CD8-positive, alpha-beta memory T cell (primary cell): ENCODE data around the gene ANK2. TPM values are rescaled to one million over a fixed set of nuclear protein-coding genes. Genes with fewer than 3 reads are reported as not detected.
"Not testable (repeated sequence)": the region's sequence is repeated elsewhere in the genome, so short reads cannot be mapped to it uniquely, and the experiment has no call there.

Source experiments
- CTCF ChIA-PET: fragments of 350-600 bp; sonication (Branson Sonifier 250); formaldehyde crosslinking; loops from one replicate; lab custom pipeline; 2021; ENCODE audit warnings: antibody characterized with exemption; lab: Charles Lee
- POLR2A ChIA-PET: fragments of 350-600 bp; sonication (Branson Sonifier 250); formaldehyde crosslinking; loops from one replicate; lab custom pipeline; 2021; ENCODE audit warnings: antibody characterized with exemption; lab: Charles Lee
- DNase-seq, 5 donors: peaks; one replicate each; pipeline versions ENCODE4 v3.0.0 to v3.0.0-alpha.2; 2020 to 2022; ENCODE audit warnings: mixed read lengths in 1 of 5
- H3K27ac ChIP-seq: one replicate; pipeline ENCODE4 v1.7.0; 2013; ENCODE audit warnings: low read depth, mild to moderate bottlenecking, low read length, moderate library complexity
- H3K27me3 ChIP-seq: 2 replicates; pipeline ENCODE4 v1.7.0; 2013; ENCODE audit warnings: low read length, mild to moderate bottlenecking; ENCODE audit not compliant: insufficient read depth, poor library complexity, severe bottlenecking
- H3K36me3 ChIP-seq: 2 replicates; pipeline ENCODE4 v1.7.0; 2013; ENCODE audit warnings: mild to moderate bottlenecking, low read length, moderate library complexity; ENCODE audit not compliant: insufficient read depth
- H3K4me1 ChIP-seq: 2 replicates; pipeline ENCODE4 v1.7.0; 2013; ENCODE audit warnings: mild to moderate bottlenecking, low read length, moderate library complexity; ENCODE audit not compliant: insufficient read depth
- H3K4me3 ChIP-seq: 2 replicates; pipeline ENCODE4 v1.7.0; 2013; ENCODE audit warnings: mild to moderate bottlenecking, low read length
- H3K9me3 ChIP-seq: 2 replicates; pipeline ENCODE4 v1.7.0; 2013; ENCODE audit warnings: mild to moderate bottlenecking, low read length
- H3K27ac Mint-ChIP-seq, 8 donors: one replicate each; pipeline ENCODE4 v1.8.0; 2020 to 2021; ENCODE audit warnings: mixed read lengths in 8 of 8, mild to moderate bottlenecking in 6 of 8, inconsistent platforms in 3 of 8, moderate library complexity in 3 of 8
- H3K27me3 Mint-ChIP-seq, 2 donors: one replicate each; pipeline ENCODE4 v1.8.0; 2020 to 2021; ENCODE audit warnings: mixed read lengths in 2 of 2, mild to moderate bottlenecking in 1 of 2, moderate library complexity in 1 of 2
- H3K36me3 Mint-ChIP-seq, 3 donors: one replicate each; pipeline ENCODE4 v1.8.0; 2020 to 2021; ENCODE audit warnings: mixed read lengths in 3 of 3, inconsistent platforms in 1 of 3, mild to moderate bottlenecking in 1 of 3
- H3K4me1 Mint-ChIP-seq, 3 donors: one replicate each; pipeline ENCODE4 v1.8.0; 2020 to 2021; ENCODE audit warnings: mixed read lengths in 3 of 3, inconsistent platforms in 1 of 3, mild to moderate bottlenecking in 1 of 3
- H3K4me3 Mint-ChIP-seq, 7 donors: one replicate each; pipeline ENCODE4 v1.8.0; 2020 to 2021; ENCODE audit warnings: mixed read lengths in 7 of 7, mild to moderate bottlenecking in 6 of 7, moderate library complexity in 4 of 7, inconsistent platforms in 2 of 7
- H3K9me3 Mint-ChIP-seq, 5 donors: one replicate each; pipeline ENCODE4 v1.8.0; 2020 to 2022; ENCODE audit warnings: mixed read lengths in 5 of 5, mild to moderate bottlenecking in 3 of 5, moderate library complexity in 2 of 5, inconsistent platforms in 1 of 5
- polyA plus RNA-seq: library from polyadenylated mRNA; unstranded; fragments of 300-500 nt; fragmentation: Illumina TruSeq; gene quantifications from one replicate; pipeline ENCODE4 v1.2.3, GENCODE V29; 2021
- total RNA-seq, 2 experiments: library from RNA; stranded (reverse); gene quantifications; one replicate each; pipeline ENCODE4 v1.2.3, GENCODE V29; 2021

ANK2 gene
- total and polyA plus RNA-seq, 3 experiments from 2014 or later, result 0.26 to 0.80 TPM; not detected in 1

GRCh38 chr4:113243312-113243711 lies 193.9 kb downstream of the ANK2 start:
- no peak overlapping the region for H3K27ac Mint-ChIP-seq
- no peaks in the 10 kb centered on the region for H3K36me3 Mint-ChIP-seq
- H3K27me3 ChIP-seq, result no peaks in the 10 kb centered on the region
- POLR2A ChIA-PET, result no interaction called here
- H3K4me3 Mint-ChIP-seq, result no peak overlapping the region
- H3K4me1 Mint-ChIP-seq, result no peaks in the 10 kb centered on the region
- H3K9me3 ChIP-seq, result no peaks in the 10 kb centered on the region
- peaks cover 0 to 9% (median 4%) of the 10 kb centered on the region in 5 donors for H3K9me3 Mint-ChIP-seq
- CTCF ChIA-PET, result no interaction called here
- DNase-seq, result no peak
- H3K27ac ChIP-seq, result no peak overlapping the region
- H3K27me3 Mint-ChIP-seq, result peaks cover 1 to 4% of the 10 kb centered on the region in 2 donors
- no peak overlapping the region for H3K4me3 ChIP-seq
- H3K4me1 ChIP-seq, result no peaks in the 10 kb centered on the region
- H3K36me3 ChIP-seq, result no peaks in the 10 kb centered on the region

GRCh38 chr4:113244747-113245146 lies 195.3 kb downstream of the ANK2 start:
- H3K9me3 ChIP-seq, H3K9me3 Mint-ChIP-seq, H3K4me3 Mint-ChIP-seq, H3K27ac Mint-ChIP-seq, H3K36me3 Mint-ChIP-seq, CTCF ChIA-PET, H3K27me3 ChIP-seq, H3K27ac ChIP-seq, H3K36me3 ChIP-seq, H3K4me1 Mint-ChIP-seq, DNase-seq, POLR2A ChIA-PET, H3K4me3 ChIP-seq, H3K4me1 ChIP-seq, H3K27me3 Mint-ChIP-seq: not testable (repeated sequence)

- Histone ChIP-seq H3K4me3 (no peak overlapping the region), H3K27ac (no peak overlapping the region), H3K4me1 (no peaks in the 10 kb centered on the region), H3K36me3 (no peaks in the 10 kb centered on the region), H3K9me3 (no peaks in the 10 kb centered on the region), H3K27me3 (no peaks in the 10 kb centered on the region)
- peaks cover 0 to 4% of the 10 kb centered on the region in 2 donors for H3K27me3 Mint-ChIP-seq
- H3K4me3 Mint-ChIP-seq, result no peak overlapping the region
- ChIA-PET CTCF (no interaction called here), POLR2A (no interaction called here)
- no peaks in the 10 kb centered on the region for H3K4me1 Mint-ChIP-seq
- H3K9me3 Mint-ChIP-seq, result peaks cover 0 to 9% (median 4%) of the 10 kb centered on the region in 5 donors
- H3K27ac Mint-ChIP-seq, result no peak overlapping the region
- H3K36me3 Mint-ChIP-seq, result no peaks in the 10 kb centered on the region
- no peak for DNase-seq
These were observed 198.9 kb downstream of the ANK2 start for GRCh38 chr4:113248320-113248719.

GRCh38 chr4:113255628-113256027 lies 206.2 kb downstream of the ANK2 start:
- ChIA-PET POLR2A (no interaction called here), CTCF (no interaction called here)
- H3K4me3 Mint-ChIP-seq, result no peak overlapping the region
- Histone ChIP-seq H3K4me3 (no peak overlapping the region), H3K9me3 (no peaks in the 10 kb centered on the region), H3K36me3 (no peaks in the 10 kb centered on the region), H3K4me1 (no peaks in the 10 kb centered on the region), H3K27me3 (peaks cover 4% of the 10 kb centered on the region), H3K27ac (no peak overlapping the region)
- H3K27me3 Mint-ChIP-seq, result peaks cover 0 to 4% of the 10 kb centered on the region in 2 donors
- no peaks in the 10 kb centered on the region for H3K4me1 Mint-ChIP-seq
- no peak for DNase-seq
- no peak overlapping the region for H3K27ac Mint-ChIP-seq
- no peaks in the 10 kb centered on the region for H3K9me3 Mint-ChIP-seq
- H3K36me3 Mint-ChIP-seq, result no peaks in the 10 kb centered on the region

- Histone ChIP-seq H3K4me1 (no peaks in the 10 kb centered on the region), H3K27ac (no peak overlapping the region), H3K27me3 (peaks cover 4% of the 10 kb centered on the region), H3K36me3 (no peaks in the 10 kb centered on the region), H3K4me3 (no peak overlapping the region), H3K9me3 (no peaks in the 10 kb centered on the region)
- Mint-ChIP-seq H3K4me3 (no peak overlapping the region), H3K36me3 (no peaks in the 10 kb centered on the region), H3K9me3 (no peaks in the 10 kb centered on the region), H3K27me3 (peaks cover 0 to 4% of the 10 kb centered on the region in 2 donors), H3K4me1 (no peaks in the 10 kb centered on the region), H3K27ac (no peak overlapping the region)
- ChIA-PET CTCF (no interaction called here), POLR2A (no interaction called here)
- DNase-seq, result no peak
These were observed 207.5 kb downstream of the ANK2 start for GRCh38 chr4:113256946-113257345.

GRCh38 chr4:113260688-113261087 lies 211.2 kb downstream of the ANK2 start:
- DNase-seq, result no peak
- Mint-ChIP-seq H3K27ac (no peak overlapping the region), H3K4me1 (no peaks in the 10 kb centered on the region), H3K4me3 (no peak overlapping the region), H3K27me3 (peaks cover 0 to 3% of the 10 kb centered on the region in 2 donors), H3K9me3 (no peaks in the 10 kb centered on the region), H3K36me3 (no peaks in the 10 kb centered on the region)
- Histone ChIP-seq H3K4me1 (no peaks in the 10 kb centered on the region), H3K36me3 (no peaks in the 10 kb centered on the region), H3K4me3 (no peak overlapping the region), H3K27ac (no peak overlapping the region), H3K9me3 (no peaks in the 10 kb centered on the region), H3K27me3 (peaks cover 4% of the 10 kb centered on the region)
- ChIA-PET CTCF (no interaction called here), POLR2A (no interaction called here)

GRCh38 chr4:113263274-113263673 lies 213.8 kb downstream of the ANK2 start:
- Histone ChIP-seq H3K27me3 (peaks cover 4% of the 10 kb centered on the region), H3K9me3 (no peaks in the 10 kb centered on the region), H3K27ac (no peak overlapping the region), H3K4me1 (no peaks in the 10 kb centered on the region), H3K4me3 (no peak overlapping the region), H3K36me3 (no peaks in the 10 kb centered on the region)
- peaks cover 0 to 2% (median 0%) of the 10 kb centered on the region in 5 donors for H3K9me3 Mint-ChIP-seq
- H3K27me3 Mint-ChIP-seq, result peaks cover 0 to 1% of the 10 kb centered on the region in 2 donors
- POLR2A ChIA-PET, result no interaction called here
- DNase-seq, result no peak
- CTCF ChIA-PET, result no interaction called here
- H3K36me3 Mint-ChIP-seq, result no peaks in the 10 kb centered on the region
- H3K4me1 Mint-ChIP-seq, result no peaks in the 10 kb centered on the region
- no peak overlapping the region for H3K27ac Mint-ChIP-seq
- no peak overlapping the region for H3K4me3 Mint-ChIP-seq

GRCh38 chr4:113270520-113271319 lies 221.3 kb downstream of the ANK2 start:
- no peaks in the 10 kb centered on the region for H3K36me3 ChIP-seq
- DNase-seq, result no peak
- no peaks in the 10 kb centered on the region for H3K27me3 ChIP-seq
- no peak overlapping the region for H3K4me3 Mint-ChIP-seq
- no peaks in the 10 kb centered on the region for H3K9me3 ChIP-seq
- H3K4me1 ChIP-seq, result no peaks in the 10 kb centered on the region
- no peak overlapping the region for H3K27ac Mint-ChIP-seq
- CTCF ChIA-PET, result no interaction called here
- peaks cover 3 to 10% of the 10 kb centered on the region in 2 donors for H3K27me3 Mint-ChIP-seq
- POLR2A ChIA-PET, result no interaction called here
- peaks cover 0 to 2% (median 0%) of the 10 kb centered on the region in 5 donors for H3K9me3 Mint-ChIP-seq
- H3K27ac ChIP-seq, result no peak overlapping the region
- no peaks in the 10 kb centered on the region for H3K36me3 Mint-ChIP-seq
- H3K4me3 ChIP-seq, result no peak overlapping the region
- no peaks in the 10 kb centered on the region for H3K4me1 Mint-ChIP-seq
